SJCRH30 (cell line): ENCODE measurements around the gene ULK1. TPM values are rescaled to one million over a fixed set of nuclear protein-coding genes. Genes with fewer than 3 reads are reported as not detected.

Experiments used
- DNase-seq, 2 experiments: peaks; one replicate each; pipeline ENCODE4 v3.0.0-alpha.2; 2015 to 2020
- H3K27ac ChIP-seq: fragments of 250-450 bp; sonication (Bioruptor Pico); 2 replicates; pipeline ENCODE4 v1.5.1; 2020; ENCODE audit warnings: mild to moderate bottlenecking, moderate library complexity
- H3K27me3 ChIP-seq: fragments of 250-450 bp; sonication (Bioruptor Pico); 2 replicates; pipeline ENCODE4 v1.5.1; 2020; ENCODE audit warnings: mild to moderate bottlenecking, moderate library complexity
- H3K36me3 ChIP-seq: fragments of 250-450 bp; sonication (Bioruptor Pico); 2 replicates; pipeline ENCODE4 v1.5.1; 2020; ENCODE audit warnings: mild to moderate bottlenecking, moderate library complexity
- H3K4me1 ChIP-seq: fragments of 250-450 bp; sonication (Bioruptor Pico); 2 replicates; pipeline ENCODE4 v1.5.1; 2020; ENCODE audit warnings: mild to moderate bottlenecking, moderate library complexity
- H3K4me3 ChIP-seq: fragments of 250-450 bp; sonication (Bioruptor Pico); 2 replicates; pipeline ENCODE4 v1.5.1; 2020; ENCODE audit warnings: mild to moderate bottlenecking, moderate library complexity
- H3K9me3 ChIP-seq: fragments of 250-450 bp; sonication (Bioruptor Pico); replicated peaks from 2 replicates; pipeline ENCODE4 v1.5.1; 2020; ENCODE audit warnings: mild to moderate bottlenecking, moderate library complexity
- total RNA-seq: library from RNA; depleted of rRNA; stranded (reverse); fragments of >200 nt; shearing (Covaris generic); gene quantifications from 2 replicates; pipeline ENCODE4 v1.2.3, GENCODE V29; 2014

Gene ULK1
- total RNA-seq, 1 experiment from 2014 or later: 7.2 TPM

DNA sequence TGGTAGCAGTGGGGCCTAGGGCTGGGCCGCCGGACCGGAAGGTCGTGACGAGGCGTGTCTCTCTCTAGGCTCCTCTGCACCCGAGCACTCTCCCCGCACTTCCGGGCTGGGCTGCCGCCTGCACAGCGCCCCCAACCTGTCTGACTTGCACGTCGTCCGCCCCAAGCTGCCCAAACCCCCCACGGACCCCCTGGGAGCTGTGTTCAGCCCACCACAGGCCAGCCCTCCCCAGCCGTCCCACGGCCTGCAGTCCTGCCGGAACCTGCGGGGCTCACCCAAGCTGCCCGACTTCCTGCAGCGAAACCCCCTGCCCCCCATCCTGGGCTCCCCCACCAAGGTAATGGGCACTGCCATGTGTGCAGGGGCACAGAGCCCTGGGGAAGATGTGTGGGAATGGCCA is 21.4 kb downstream of the ULK1 start:
- H3K36me3 ChIP-seq: peaks cover 10% of the 10 kb centered on the region; the same call in 1 of the 2 replicates

DNA sequence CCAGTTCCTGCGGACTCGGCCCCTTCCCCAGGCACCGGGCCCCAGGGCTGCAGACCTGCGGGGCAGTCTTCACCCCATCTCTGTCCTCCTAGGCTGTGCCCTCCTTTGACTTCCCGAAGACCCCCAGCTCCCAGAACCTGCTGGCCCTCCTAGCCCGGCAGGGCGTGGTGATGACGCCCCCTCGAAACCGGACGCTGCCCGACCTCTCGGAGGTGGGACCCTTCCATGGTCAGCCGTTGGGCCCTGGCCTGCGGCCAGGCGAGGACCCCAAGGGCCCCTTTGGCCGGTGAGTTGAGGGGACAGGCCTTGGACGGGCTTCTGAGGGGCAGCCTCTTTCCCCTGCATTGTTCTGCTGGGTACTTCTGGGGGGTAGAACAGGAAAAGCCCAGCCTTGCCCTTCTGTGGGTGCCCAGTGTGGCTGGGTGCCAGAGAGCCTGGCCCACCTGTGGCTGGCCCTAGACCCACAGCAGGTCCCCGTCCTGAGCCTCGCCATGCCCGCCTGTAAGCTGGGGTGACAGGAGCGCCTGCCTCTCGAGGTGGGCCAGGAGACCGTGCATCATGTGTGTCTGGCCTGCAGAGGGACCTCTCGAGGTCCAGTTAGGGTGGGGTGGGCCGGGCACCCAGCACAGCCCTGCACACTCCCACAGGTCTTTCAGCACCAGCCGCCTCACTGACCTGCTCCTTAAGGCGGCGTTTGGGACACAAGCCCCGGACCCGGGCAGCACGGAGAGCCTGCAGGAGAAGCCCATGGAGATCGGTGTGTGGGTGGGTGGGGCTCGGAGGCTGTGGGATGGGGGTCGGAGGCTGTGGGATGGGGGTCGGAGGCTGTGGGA is 22.1 kb downstream of the ULK1 start:
- Histone ChIP-seq H3K27ac (no peak overlapping the region), H3K4me3 (no peak overlapping the region), H3K36me3 (peaks cover 10% of the 10 kb centered on the region; the same call in 1 of the 2 replicates), H3K4me1 (no peaks in the 10 kb centered on the region), H3K27me3 (no peaks in the 10 kb centered on the region), H3K9me3 (no peaks in the 10 kb centered on the region)
- no peak for DNase-seq

More for the DNA sequence above, 21.4 kb downstream of the ULK1 start:
- Histone ChIP-seq H3K4me3 (no peak overlapping the region), H3K27me3 (no peaks in the 10 kb centered on the region), H3K9me3 (no peaks in the 10 kb centered on the region), H3K27ac (no peak overlapping the region), H3K4me1 (no peaks in the 10 kb centered on the region)
- no peak for DNase-seq

- DNase-seq: no peak
- no peaks in the 10 kb centered on the region for H3K4me1 ChIP-seq
- H3K27ac ChIP-seq: no peak overlapping the region
- no peaks in the 10 kb centered on the region for H3K9me3 ChIP-seq
- H3K4me3 ChIP-seq: no peak overlapping the region
- H3K36me3 ChIP-seq: peaks cover 8% of the 10 kb centered on the region; the same call in 1 of the 2 replicates
- no peaks in the 10 kb centered on the region for H3K27me3 ChIP-seq
Measured at GRCh38 chr12:131917139-131917710, 22.8 kb downstream of the ULK1 start.

GRCh38 chr12:131917711-131918306 is 23.4 kb downstream of the ULK1 start:
- no peak for DNase-seq
- no peak overlapping the region for H3K4me3 ChIP-seq
- peaks cover 8% of the 10 kb centered on the region; the same call in 1 of the 2 replicates for H3K36me3 ChIP-seq
- no peaks in the 10 kb centered on the region for H3K27me3 ChIP-seq
- H3K27ac ChIP-seq: no peak overlapping the region
- no peaks in the 10 kb centered on the region for H3K4me1 ChIP-seq
- H3K9me3 ChIP-seq: no peaks in the 10 kb centered on the region

GRCh38 chr12:131918311-131919050 is 24.1 kb downstream of the ULK1 start:
- DNase-seq: no peak
- H3K9me3 ChIP-seq: no peaks in the 10 kb centered on the region
- peaks cover 8% of the 10 kb centered on the region; the same call in 1 of the 2 replicates for H3K36me3 ChIP-seq
- H3K27me3 ChIP-seq: no peaks in the 10 kb centered on the region
- H3K27ac ChIP-seq: no peak overlapping the region
- no peak overlapping the region for H3K4me3 ChIP-seq
- no peaks in the 10 kb centered on the region for H3K4me1 ChIP-seq

DNA sequence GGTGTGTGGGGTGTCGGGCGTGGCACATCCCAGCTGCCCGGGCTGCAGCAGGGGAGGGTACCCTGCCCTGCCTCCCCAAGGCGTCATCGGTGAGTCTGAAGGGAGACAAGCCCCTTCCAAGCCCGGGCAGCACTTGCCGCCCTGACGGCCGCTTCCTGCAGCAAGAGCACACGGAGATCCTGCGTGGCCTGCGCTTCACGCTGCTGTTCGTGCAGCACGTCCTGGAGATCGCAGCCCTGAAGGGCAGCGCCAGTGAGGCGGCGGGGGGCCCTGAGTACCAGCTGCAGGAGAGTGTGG is 24.6 kb downstream of the ULK1 start:
- Histone ChIP-seq H3K27me3 (no peaks in the 10 kb centered on the region), H3K36me3 (peaks cover 8% of the 10 kb centered on the region; the same call in 1 of the 2 replicates)

GRCh38 chr12:131919366-131920156 is 25.1 kb downstream of the ULK1 start:
- H3K27ac ChIP-seq: no peak overlapping the region
- no peaks in the 10 kb centered on the region for H3K27me3 ChIP-seq
- H3K4me1 ChIP-seq: 0 out of 2 replicates have a peak, but pooled peaks cover under 1% of the 10 kb centered on the region
- no peak for DNase-seq
- H3K9me3 ChIP-seq: no peaks in the 10 kb centered on the region
- H3K36me3 ChIP-seq: peaks cover 6% of the 10 kb centered on the region; the same call in 1 of the 2 replicates
- no peak overlapping the region for H3K4me3 ChIP-seq

More for the DNA sequence above, 24.6 kb downstream of the ULK1 start:
- no peak overlapping the region for H3K4me3 ChIP-seq
- no peaks in the 10 kb centered on the region for H3K4me1 ChIP-seq
- H3K9me3 ChIP-seq: no peaks in the 10 kb centered on the region
- H3K27ac ChIP-seq: no peak overlapping the region
- no peak for DNase-seq

GRCh38 chr12:131920157-131920508 is 25.7 kb downstream of the ULK1 start:
- DNase-seq: no peak
- Histone ChIP-seq H3K36me3 (peaks cover under 1% of the 10 kb centered on the region; the same call in 1 of the 2 replicates), H3K4me1 (peaks cover 6% of the 10 kb centered on the region; the same call in 1 of the 2 replicates), H3K9me3 (no peaks in the 10 kb centered on the region), H3K4me3 (no peak overlapping the region), H3K27me3 (no peaks in the 10 kb centered on the region), H3K27ac (no peak overlapping the region)

- Histone ChIP-seq H3K27me3 (no peaks in the 10 kb centered on the region), H3K36me3 (no peaks in the 10 kb centered on the region; the same call in 1 of the 2 replicates), H3K4me3 (no peak overlapping the region), H3K27ac (no peak overlapping the region), H3K4me1 (peaks cover 6% of the 10 kb centered on the region; the same call in 1 of the 2 replicates), H3K9me3 (no peaks in the 10 kb centered on the region)
- no peak for DNase-seq
Measured at GRCh38 chr12:131920902-131921840, 26.7 kb downstream of the ULK1 start.

- H3K4me3 ChIP-seq: no peak overlapping the region
- peaks cover 6% of the 10 kb centered on the region; the same call in 1 of the 2 replicates for H3K4me1 ChIP-seq
- DNase-seq: no peak
- H3K9me3 ChIP-seq: no peaks in the 10 kb centered on the region
- H3K27me3 ChIP-seq: no peaks in the 10 kb centered on the region
- H3K36me3 ChIP-seq: no peaks in the 10 kb centered on the region; the same call in 1 of the 2 replicates
- H3K27ac ChIP-seq: no peak overlapping the region
Measured at GRCh38 chr12:131921866-131922769, 27.7 kb downstream of the ULK1 start.

DNA sequence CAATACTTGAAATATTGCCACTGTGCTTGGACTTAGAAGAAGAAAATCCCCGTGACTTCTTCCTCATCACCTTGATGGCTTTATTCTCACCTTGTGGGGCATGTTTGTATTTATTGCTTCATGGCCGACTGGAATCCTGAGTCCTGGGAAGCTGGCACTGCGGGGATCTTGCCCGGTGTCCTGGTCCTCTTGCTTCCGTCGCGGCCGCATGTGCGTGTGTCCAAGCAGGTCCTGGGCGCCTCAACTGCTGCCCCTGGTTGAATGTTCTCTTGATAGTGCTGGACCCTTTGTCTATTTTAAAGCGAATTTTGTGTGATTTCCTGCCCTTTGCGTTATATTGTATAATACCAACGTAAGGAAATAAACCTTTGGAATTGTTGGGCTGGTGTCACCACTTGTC is 28.4 kb downstream of the ULK1 start:
- Histone ChIP-seq H3K36me3 (no peaks in the 10 kb centered on the region; the same call in 1 of the 2 replicates), H3K27me3 (no peaks in the 10 kb centered on the region), H3K27ac (no peak overlapping the region), H3K4me1 (peaks cover 6% of the 10 kb centered on the region; the same call in 1 of the 2 replicates), H3K9me3 (no peaks in the 10 kb centered on the region), H3K4me3 (no peak overlapping the region)
- no peak for DNase-seq

- H3K4me3 ChIP-seq: no peak overlapping the region
- no peak overlapping the region for H3K27ac ChIP-seq
- peaks cover 6% of the 10 kb centered on the region; the same call in 1 of the 2 replicates for H3K4me1 ChIP-seq
- H3K27me3 ChIP-seq: no peaks in the 10 kb centered on the region
- H3K36me3 ChIP-seq: no peaks in the 10 kb centered on the region; the same call in 1 of the 2 replicates
- no peak for DNase-seq
- H3K9me3 ChIP-seq: no peaks in the 10 kb centered on the region
Measured at GRCh38 chr12:131923260-131923659, 28.8 kb downstream of the ULK1 start.
